HT1080 (cell line): ENCODE data around the gene NLRP7. TPM values are rescaled to one million over a fixed set of nuclear protein-coding genes. Genes with fewer than 3 reads are reported as not detected.
A peak's percentile ranks its signal among the peaks of the same experiment; 100 is the strongest.
"Not testable (repeated sequence)": the region's sequence is repeated elsewhere in the genome, so short reads cannot be mapped to it uniquely, and the experiment has no call there.

Experiments used
- DNase-seq: peaks from one replicate; pipeline ENCODE4 v3.0.0-alpha.2; 2015; ENCODE audit warnings: low read depth
- polyA plus RNA-seq, 2 experiments: library from polyadenylated mRNA; depleted of rRNA; stranded (reverse); fragments of >200 nt; gene quantifications; 2 replicates each; pipeline ENCODE4 v1.2.3, GENCODE V29; 2015
- total RNA-seq: library from RNA; depleted of rRNA; stranded (reverse); fragments of >200 nt; shearing (Covaris generic); gene quantifications from 2 replicates; pipeline ENCODE4 v1.2.3, GENCODE V29; 2014; rRNA removed

NLRP7 gene
- not detected in 2 replicates for total RNA-seq
- not detected in 2 replicates for polyA plus RNA-seq (2015; cell fraction: cytosol; rRNA removed)
- not detected in 2 replicates for polyA plus RNA-seq (2015; cell fraction: nucleus; rRNA removed)

DNA sequence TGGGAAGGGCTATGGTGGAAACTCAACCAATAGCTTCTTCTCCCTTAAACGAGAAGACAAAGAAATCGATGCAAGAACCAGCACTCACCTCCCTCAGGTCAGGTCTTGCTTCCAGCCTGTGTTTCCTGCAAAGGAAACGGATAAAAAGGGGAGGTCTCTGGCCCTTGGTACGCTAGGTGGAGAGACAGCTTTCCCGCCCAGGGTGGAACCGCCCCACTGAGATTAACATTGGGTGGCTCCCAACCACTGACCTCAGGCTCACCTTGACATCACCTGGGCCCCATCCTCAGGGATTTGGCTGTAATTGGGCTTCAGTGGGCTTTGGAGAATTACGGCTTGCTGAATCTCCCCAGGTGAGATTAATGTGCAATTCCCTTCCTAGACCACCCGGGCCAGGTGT lies at the start of gene NLRP7:
Gene NLRP7, minus strand, starts transcription at position 150 of the 400 bp plus-strand sequence.
- DNase-seq: no peak

- DNase-seq: no peak
Observed at GRCh38 chr19:54995561-54995960, 48.2 kb upstream of the NLRP7 start.

- DNase-seq: not testable (repeated sequence)
Observed at GRCh38 chr19:54989531-54989930, 42.2 kb upstream of the NLRP7 start.

DNA sequence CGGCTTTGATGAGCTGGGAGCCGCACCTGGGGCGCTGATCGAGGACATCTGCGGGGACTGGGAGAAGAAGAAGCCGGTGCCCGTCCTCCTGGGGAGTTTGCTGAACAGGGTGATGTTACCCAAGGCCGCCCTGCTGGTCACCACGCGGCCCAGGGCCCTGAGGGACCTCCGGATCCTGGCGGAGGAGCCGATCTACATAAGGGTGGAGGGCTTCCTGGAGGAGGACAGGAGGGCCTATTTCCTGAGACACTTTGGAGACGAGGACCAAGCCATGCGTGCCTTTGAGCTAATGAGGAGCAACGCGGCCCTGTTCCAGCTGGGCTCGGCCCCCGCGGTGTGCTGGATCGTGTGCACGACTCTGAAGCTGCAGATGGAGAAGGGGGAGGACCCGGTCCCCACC lies 35.2 kb upstream of the NLRP7 start:
- DNase-seq: not testable (repeated sequence)

DNA sequence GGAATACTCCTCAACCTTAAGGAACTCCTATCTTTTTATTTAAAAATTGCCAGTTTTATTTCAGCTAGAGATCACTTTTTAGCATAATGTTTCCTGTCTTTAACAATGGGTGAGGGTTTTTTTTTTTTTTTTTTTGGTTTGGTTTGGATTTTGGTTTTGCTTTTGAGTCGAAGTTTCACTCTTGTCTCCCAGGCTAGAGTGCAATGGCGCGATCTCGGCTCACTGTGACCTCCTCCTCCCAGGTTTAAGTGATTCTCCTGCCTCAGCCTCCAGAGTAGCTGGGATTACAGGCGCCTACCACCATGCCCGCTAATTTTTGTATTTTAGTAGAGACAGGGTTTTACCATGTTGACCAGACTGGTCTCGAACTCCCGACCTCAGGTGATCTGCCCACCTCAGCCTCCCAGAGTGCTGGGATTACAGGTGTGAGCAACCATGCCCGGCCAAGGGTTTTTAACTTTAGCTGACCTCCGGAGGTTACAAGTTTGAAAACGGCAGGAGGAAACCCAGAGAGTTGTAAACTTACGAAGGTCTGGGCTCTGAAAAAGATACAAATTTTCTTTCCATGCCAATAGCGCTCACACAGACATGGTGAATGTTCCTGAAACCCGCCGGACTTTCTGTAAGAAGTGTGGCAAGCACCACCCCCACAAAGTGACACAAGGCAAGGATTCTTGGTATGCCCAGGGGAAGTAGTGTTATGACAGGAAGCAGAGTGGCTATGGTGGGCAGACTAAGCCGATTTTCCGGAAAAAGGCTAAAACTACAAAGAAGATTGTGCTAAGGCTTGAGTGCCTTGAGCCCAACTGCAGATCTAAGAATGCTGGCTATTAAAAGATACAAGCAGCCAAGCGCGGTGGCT lies 26.1 kb upstream of the NLRP7 start:
- DNase-seq: not testable (repeated sequence)

DNA sequence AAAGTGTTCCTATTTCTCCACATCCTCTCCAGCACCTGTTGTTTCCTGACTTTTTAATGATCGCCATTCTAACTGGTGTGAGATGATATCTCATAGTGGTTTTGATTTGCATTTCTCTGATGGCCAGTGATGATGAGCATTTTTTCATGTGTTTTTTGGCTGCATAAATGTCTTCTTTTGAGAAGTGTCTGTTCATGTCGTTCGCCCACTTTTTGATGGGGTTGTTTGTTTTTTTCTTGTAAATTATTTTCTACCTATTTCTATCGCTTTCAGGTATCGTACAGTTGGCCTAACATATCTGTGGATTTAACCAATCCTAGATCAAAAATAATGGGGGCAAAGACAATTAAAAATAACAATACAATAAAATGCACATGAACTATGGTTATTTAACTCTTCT lies 24.1 kb upstream of the NLRP7 start:
- DNase-seq: not testable (repeated sequence)

- no peak for DNase-seq
Observed at GRCh38 chr19:54969647-54970046, 22.3 kb upstream of the NLRP7 start.

DNA sequence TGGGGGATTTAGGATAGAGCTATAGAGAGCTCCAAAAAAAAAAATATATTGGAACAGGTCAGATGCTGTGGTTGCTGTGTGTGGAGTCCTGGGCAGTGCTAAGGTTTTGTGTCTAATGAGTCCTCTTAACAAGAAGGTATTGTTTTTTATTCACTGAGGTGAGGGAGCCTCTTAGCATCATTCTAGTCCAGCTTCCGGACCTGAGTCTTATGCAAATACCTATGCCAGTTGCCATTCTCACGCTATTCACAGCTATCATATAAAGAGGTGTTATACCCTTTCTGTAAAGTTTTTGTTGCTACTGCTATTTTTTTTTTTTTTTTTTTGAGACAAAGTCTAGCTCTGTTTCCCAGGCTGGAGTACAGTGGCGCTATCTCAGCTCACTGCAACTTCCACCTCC lies 20.3 kb upstream of the NLRP7 start:
- no peak for DNase-seq

GRCh38 chr19:54965055-54965454 lies 17.7 kb upstream of the NLRP7 start:
- not testable (repeated sequence) for DNase-seq

GRCh38 chr19:54959840-54960239 lies 12.5 kb upstream of the NLRP7 start:
- no peak for DNase-seq

- DNase-seq: peak; percentile 2
Observed at GRCh38 chr19:54955376-54955775, 8.0 kb upstream of the NLRP7 start.

GRCh38 chr19:54953345-54953713 lies 6.0 kb upstream of the NLRP7 start:
- not testable (repeated sequence) for DNase-seq

DNA sequence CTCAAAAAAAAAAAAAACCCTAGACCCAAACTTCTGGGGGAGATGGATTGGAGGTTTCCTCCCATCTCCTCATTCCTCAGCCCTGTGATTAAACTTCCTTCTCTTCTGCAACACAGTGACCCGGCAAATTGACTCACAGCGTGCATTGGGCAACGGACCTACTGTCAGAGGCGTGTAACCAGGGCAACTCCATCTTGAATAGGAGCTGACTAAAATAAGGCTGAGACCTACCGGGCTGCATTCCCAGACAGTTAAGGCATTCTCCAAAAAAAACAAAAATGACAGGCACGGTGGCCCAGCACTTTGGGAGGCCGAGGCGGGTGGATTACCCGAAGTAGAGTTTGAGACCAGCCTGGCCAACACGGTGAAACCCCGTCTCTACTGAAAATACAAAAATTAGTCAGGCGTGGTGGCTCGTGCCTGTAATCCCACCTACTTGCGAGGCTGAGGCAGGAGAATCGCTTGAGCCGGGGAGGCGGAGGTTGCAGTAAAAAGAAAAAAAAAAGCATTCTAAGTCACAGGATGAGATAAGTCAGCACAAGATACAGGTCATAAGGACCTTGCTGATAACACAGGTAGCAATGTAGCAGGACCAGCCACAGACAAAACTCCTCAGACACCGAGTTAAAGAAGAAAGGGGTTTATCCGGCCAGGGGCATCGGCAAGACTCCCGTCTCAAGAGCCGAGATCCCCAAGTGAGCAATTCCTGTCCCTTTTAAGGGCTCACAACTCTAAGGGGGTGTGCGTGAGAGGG lies 5.4 kb upstream of the NLRP7 start:
- DNase-seq: peak; percentile 67

DNA sequence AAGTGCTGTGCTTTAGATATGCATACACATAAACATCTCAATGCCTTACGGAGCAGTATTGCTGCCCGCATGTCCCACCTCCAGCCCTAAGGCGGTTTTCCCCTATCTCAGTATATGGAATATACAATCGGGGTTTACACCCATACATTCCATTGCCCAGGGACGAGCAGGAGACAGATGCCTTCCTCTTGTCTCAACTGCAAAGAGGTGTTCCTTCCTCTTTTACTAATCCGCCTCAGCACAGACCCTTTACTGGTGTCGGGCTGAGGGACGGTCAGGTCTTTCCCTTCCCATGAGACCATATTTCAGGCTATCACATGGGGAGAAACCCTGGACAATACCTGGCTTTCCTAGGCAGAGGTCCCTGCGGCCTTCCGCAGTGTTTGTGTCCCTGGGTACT lies 3.2 kb upstream of the NLRP7 start:
- DNase-seq: not testable (repeated sequence)

DNA sequence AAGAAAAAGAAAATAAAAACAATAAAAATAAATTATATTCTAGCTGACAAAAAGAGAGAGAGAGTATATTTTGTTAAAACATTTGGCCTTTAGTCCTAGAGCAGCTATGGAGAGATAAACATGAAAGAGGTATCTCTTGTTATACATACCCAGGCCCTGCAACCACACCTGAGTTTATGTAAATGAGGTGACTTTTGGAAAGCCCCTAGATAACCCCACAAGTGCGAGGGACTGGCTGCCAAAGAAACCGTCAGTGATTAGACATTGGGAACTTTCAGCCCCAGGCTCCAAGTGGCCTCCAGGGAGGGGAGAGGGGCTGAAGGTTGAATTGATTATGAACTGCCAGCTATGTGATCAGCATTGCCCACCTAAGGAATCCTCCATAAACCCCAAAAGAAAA lies 2.1 kb upstream of the NLRP7 start:
- DNase-seq: no peak

DNA sequence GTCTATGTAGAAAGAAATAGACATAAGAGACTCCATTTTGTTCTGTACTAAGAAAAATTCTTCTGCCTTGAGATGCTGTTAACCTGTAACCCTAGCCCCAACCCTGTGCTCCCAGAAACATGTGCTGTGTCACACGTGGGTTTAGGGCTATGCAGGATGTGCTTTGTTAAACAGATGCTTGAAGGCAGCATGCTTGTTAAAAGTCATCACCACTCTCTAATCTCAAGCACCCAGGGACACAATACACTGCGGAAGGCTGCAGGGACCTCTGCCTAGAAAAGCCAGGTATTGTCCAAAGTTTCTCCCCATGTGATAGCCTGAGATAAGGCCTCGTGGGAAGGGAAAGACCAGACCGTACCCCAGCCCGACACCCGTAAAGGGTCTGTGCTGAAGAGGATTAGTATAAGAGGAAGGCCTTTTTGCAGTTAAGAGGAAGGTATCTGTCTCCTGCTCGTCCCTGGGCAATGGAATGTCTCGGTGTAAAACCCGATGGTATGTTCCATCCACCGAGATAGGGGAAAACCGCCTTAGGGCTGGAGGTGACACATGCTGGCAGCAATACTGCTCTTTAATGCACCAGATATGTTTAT lies 3.5 kb downstream of the NLRP7 start:
- not testable (repeated sequence) for DNase-seq

GRCh38 chr19:54939538-54939937 lies 7.8 kb downstream of the NLRP7 start:
- DNase-seq: not testable (repeated sequence)

DNA sequence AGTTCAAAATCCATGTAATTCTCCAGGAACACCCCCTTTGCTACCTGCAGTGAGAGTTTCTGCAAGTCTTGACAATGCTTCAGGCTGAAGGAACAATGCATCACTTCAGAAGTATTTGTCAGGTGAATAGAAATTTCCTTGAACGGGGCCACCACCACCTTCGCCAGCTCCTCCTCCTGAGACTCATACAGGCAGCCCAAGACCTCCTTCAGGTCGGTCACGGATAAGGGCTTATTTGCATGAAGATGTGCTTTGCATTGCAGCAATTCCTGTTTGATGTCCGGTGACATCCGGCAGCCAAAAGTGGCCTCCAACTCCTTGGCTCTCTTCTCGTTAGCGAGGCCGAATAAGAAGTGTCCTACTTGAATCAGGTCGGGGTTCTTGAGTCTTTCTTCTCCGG lies 8.4 kb downstream of the NLRP7 start:
- DNase-seq: no peak

DNA sequence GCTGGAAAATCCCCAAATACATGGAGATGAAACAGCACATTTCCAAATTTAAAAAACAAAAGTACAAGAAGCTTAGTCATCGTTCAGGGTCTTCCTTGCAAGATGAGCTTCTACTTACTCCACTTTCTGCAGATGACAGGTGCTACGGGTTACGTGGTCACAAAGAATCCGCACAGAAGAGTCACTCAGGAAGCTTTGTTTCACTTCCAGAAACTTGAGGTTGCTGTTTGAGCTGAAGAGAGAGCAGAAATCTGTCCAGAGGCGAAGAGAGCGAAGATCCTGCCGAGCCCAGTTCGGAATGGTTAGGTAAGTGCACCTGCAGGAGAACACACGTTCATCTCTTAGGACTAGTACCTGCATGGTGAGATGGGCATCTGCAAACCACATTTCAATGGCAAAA lies 9.4 kb downstream of the NLRP7 start:
- no peak for DNase-seq

DNA sequence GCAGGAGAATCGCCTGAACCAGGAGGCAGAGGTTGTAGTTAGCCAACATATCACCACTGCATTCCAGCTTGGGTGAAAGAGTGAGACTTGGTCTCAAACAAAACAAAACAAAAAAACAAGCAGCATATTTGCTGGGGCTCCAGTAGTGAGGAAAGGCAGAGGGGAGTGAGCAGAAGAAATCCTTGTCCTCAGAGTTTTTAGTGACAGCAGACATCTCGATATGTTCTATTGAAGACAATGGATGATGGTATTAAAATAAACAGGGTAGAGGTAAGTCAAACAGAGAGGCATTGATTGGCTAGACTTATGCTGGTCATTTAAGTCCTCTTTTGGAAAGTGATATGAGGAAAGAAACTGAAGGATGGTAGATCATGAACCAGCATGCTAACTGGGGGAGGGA lies 19.0 kb downstream of the NLRP7 start:
- DNase-seq: no peak

GRCh38 chr19:54923276-54923675 lies 24.1 kb downstream of the NLRP7 start:
- no peak for DNase-seq

GRCh38 chr19:54921082-54921481 lies 26.2 kb downstream of the NLRP7 start:
- DNase-seq: no peak
